ENCODE data around the gene COLEC12. TPM values are rescaled to one million over a fixed set of nuclear protein-coding genes. Genes with fewer than 3 reads are reported as not detected.

The COLEC12 gene
- total and polyA plus RNA-seq, 2 donors (not counting 3 experiments of a cell fraction or from before 2014, with no cell fraction given): 8.0 to 17.1 TPM

GRCh38 chr18:346600-346999 is 153.9 kb downstream of the COLEC12 start:
- POLR2A ChIA-PET: no interaction called here
- intact Hi-C loops (cut with micrococcal nuclease): no loop called here
- H3K9me3 ChIP-seq (replicated peaks; ENCODE audit: control insufficient read depth, insufficient read depth, low read length): no peaks in the 10 kb centered on the region
- H3K27me3 ChIP-seq (ENCODE audit: control insufficient read depth in 2 of 2, insufficient read depth in 2 of 2, low read length in 2 of 2): no peaks in the 10 kb centered on the region
- H3K36me3 ChIP-seq (ENCODE audit: control insufficient read depth in 2 of 2, extremely low read depth in 1 of 2, insufficient read depth in 2 of 2, low read length in 2 of 2): peaks cover 0 to 1% of the 10 kb centered on the region in 2 experiments
- no peaks in the 10 kb centered on the region for H3K79me2 ChIP-seq (ENCODE audit: control insufficient read depth, insufficient read depth, low read length)
- BruUV-seq (replicated peaks): no TSS peak
- CTCF ChIA-PET: no interaction called here
- H3K9ac ChIP-seq (replicated peaks; ENCODE audit: extremely low read depth, insufficient read depth, low read length): no peak overlapping the region
- DNase-seq (ENCODE audit: low read depth, low spot score) (no peak), FAIRE-seq (no peak)
- dilution Hi-C loops (cut with MboI; ENCODE audit: extremely low pct_ligation_motif_present, low sequenced_read_pairs): no loop called here
- H3K4me3 ChIP-seq (replicated peaks in 1 of 3; ENCODE audit: insufficient read depth in 1 of 3, low read depth in 1 of 3, low read length in 3 of 3): no peak overlapping the region
- no peak overlapping the region for H3K4me2 ChIP-seq (ENCODE audit: insufficient read depth, low read length)
- no peak overlapping the region for H2AFZ ChIP-seq (ENCODE audit: low read depth, low read length)
- no peaks in the 10 kb centered on the region for H3K9me1 ChIP-seq (replicated peaks; ENCODE audit: control insufficient read depth, extremely low read depth, insufficient read depth, low read length)
- no peaks in the 10 kb centered on the region for H3K4me1 ChIP-seq (ENCODE audit: control insufficient read depth, extremely low read depth, insufficient read depth, low read length)
- H4K20me1 ChIP-seq (replicated peaks; ENCODE audit: control insufficient read depth, extremely low read depth, insufficient read depth, low read length): no peaks in the 10 kb centered on the region
- TF ChIP-seq POLR2AphosphoS5 (IDR thresholded peaks at IDR 0.05; ENCODE audit: insufficient read depth, low read depth, low read length) (no peak), GATA2 (IDR thresholded peaks at IDR 0.05; ENCODE audit: insufficient read depth, insufficient read length, low read depth, low read length) (no peak), FOS (IDR thresholded peaks at IDR 0.05; ENCODE audit: borderline replicate concordance, insufficient read depth, low read length) (no peak), CTCF (IDR thresholded peaks at IDR 0.05; ENCODE audit: extremely low read depth in 1 of 2, insufficient read depth in 1 of 2, low read depth in 1 of 2, low read length in 2 of 2) (no peak), JUN (IDR thresholded peaks at IDR 0.05; ENCODE audit: borderline replicate concordance, insufficient read depth, insufficient read length, low read depth) (no peak), MAX (IDR thresholded peaks at IDR 0.05; ENCODE audit: insufficient read depth, insufficient read length) (no peak), MYC (IDR thresholded peaks at IDR 0.05; ENCODE audit: low read depth, low read length) (no peak), EZH2 (IDR thresholded peaks at IDR 0.05; ENCODE audit: borderline replicate concordance, low read depth, low read length, severe bottlenecking) (no peak), POLR2A (IDR thresholded peaks at IDR 0.05; ENCODE audit: low read depth, low read length) (no peak)
- no peak overlapping the region for H3K27ac ChIP-seq (ENCODE audit: insufficient read depth, low read depth, low read length)
